Pancreas (tissue), 10 donors: ENCODE measurements around the gene FAM204A. TPM values are rescaled to one million over a fixed set of nuclear protein-coding genes. Genes with fewer than 3 reads are reported as not detected.

Experiments
- ATAC-seq, 4 donors: fragments of 200-7000 bp; cut with Tn5 transposase; one replicate each; pipeline versions ENCODE4 v1.8.0 to v1.9.1; 2020; ENCODE audit warnings: mild to moderate bottlenecking in 4 of 4, moderate library complexity in 4 of 4
- DNase-seq, 6 donors: peaks; one replicate each; pipeline ENCODE4 v3.0.0-alpha.2; 2020
- FAIRE-seq: peaks from 2 replicates; lab custom pipeline; 2012; peaks lifted over from hg19 to GRCh38; lab: Jason Lieb, UNC
- H3K27ac ChIP-seq, 4 donors: fragments of 200-600 bp; sonication (generic); 1 replicate in 3 of 4; 2 replicates in 1 of 4; pipeline versions ENCODE4 v1.5.0 to v1.8.0; 2020
- H3K27me3 ChIP-seq, 4 donors: fragments of 200-600 bp; one replicate each; pipeline ENCODE4 v1.8.0; 2021
- H3K36me3 ChIP-seq, 3 donors: fragments of 200-600 bp; sonication (generic) in 1 of 3; one replicate each; pipeline versions ENCODE4 v1.5.0 to v1.8.0; 2020 to 2021
- H3K4me1 ChIP-seq, 3 donors: fragments of 200-600 bp; one replicate each; pipeline ENCODE4 v1.8.0; 2021
- H3K4me3 ChIP-seq, 4 donors: fragments of 200-600 bp; sonication (generic) in 2 of 4; one replicate each; pipeline versions ENCODE4 v1.5.0 to v1.8.0; 2020 to 2021
- H3K9me3 ChIP-seq, 4 donors: fragments of 200-600 bp; one replicate each; pipeline ENCODE4 v1.8.0; 2021
- CTCF ChIP-seq, 4 donors: fragments of 200-600 bp; sonication (generic) in 3 of 4; IDR thresholded peaks; one replicate each; pipeline versions ENCODE4 v1.5.0 to v1.8.0; 2021; ENCODE audit warnings: antibody characterized with exemption in 4 of 4
- WGBS, 2 donors: extraction: QIAGEN DNeasy Blood & Tissue Kit; methylation state at CpG; one replicate each; pipeline ENCODE4 v1.1.7; 2013; 5-methylcytosine and 5-hydroxymethylcytosine counted together
- intact Hi-C, 3 donors: fragments of 100-400 bp; cut with DNase I; formaldehyde crosslinking; loops; one replicate each; pipeline versions ENCODE4 v1.11.1 to v1.14.2; 2022
- polyA plus RNA-seq, 2 donors: library from polyadenylated mRNA; stranded (reverse); fragments of 200-250 nt; gene quantifications; one replicate each; pipeline ENCODE4 v1.2.3, GENCODE V29; 2013
- total RNA-seq, 6 donors: library from RNA; stranded (reverse); fragmentation: NEBNext Ultra II Directional in 4 of 6; extraction: Animal tissue kit (Norgen Biotek cat#: 25700) in 4 of 6; gene quantifications; one replicate each; pipeline versions ENCODE4 v1.2.1 to v1.2.4, GENCODE V29; 2021 to 2023
- donor health status: healthy with polysubstance abuse.
- donor health status: DM: no; HTN: no; CAD: no; lungs with moderate emphysema.
- donor health status: DM: no; HTN: no; CAD: no.
- donor health status: control.
- donor health status: control.
- donor health status: Bipolar disorder and iron deficiency.
- donor health status: DM: yes; HTN: yes; CAD: no.
- donor health status: DM: no; HTN: no; CAD: no.
- donor health status: DM: no; HTN: no; CAD: no.
- donor health status: DM: yes; HTN: yes; CAD: no.

The FAM204A gene
- total and polyA plus RNA-seq, 8 donors, result 14.4 to 37.2 (median 27.5) TPM

DNA sequence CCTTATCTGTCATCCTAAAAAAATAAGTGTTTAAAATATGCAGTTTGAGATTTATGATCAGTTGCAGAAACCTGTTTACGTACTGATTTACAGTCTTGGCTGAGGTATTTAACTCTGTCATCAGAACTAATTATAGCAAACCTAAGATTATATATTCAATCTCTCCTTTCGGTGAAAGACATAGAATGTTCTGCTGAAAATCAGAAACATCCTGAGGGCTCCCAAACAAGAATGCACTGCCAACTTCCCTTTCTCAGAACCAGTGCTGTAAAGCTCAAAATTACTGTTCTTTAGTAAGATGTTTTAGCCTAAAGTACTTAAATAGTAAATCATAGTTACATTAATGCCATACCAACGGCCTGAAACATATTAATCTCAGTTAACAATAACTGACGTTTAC, 34.3 kb downstream of the FAM204A start:
- H3K9me3 ChIP-seq, result no peaks in the 10 kb centered on the region
- ATAC-seq, result no peak
- no peak overlapping the region for H3K4me3 ChIP-seq
- intact Hi-C loops, result no loop called here
- H3K36me3 ChIP-seq, result peaks cover 0 to 11% (median 8%) of the 10 kb centered on the region in 3 donors
- H3K27me3 ChIP-seq, result no peaks in the 10 kb centered on the region
- TF ChIP-seq CTCF (IDR thresholded peaks at IDR 0.05), result no peak
- no peak for FAIRE-seq
- no peaks in the 10 kb centered on the region for H3K4me1 ChIP-seq
- 61 to 63% methylated on average over 4 of the region's 4 CpGs for WGBS, 2 donors
- no peak overlapping the region for H3K27ac ChIP-seq
- no peak for DNase-seq

GRCh38 chr10:118307220-118307619, 34.9 kb downstream of the FAM204A start:
- Histone ChIP-seq H3K27me3 (no peaks in the 10 kb centered on the region), H3K9me3 (no peaks in the 10 kb centered on the region), H3K4me3 (no peak overlapping the region), H3K27ac (no peak overlapping the region), H3K36me3 (peaks cover 0 to 11% (median 8%) of the 10 kb centered on the region in 3 donors), H3K4me1 (no peaks in the 10 kb centered on the region)
- FAIRE-seq (no peak), DNase-seq (no peak), ATAC-seq (no peak)
- intact Hi-C loops, result no loop called here
- no peak for TF ChIP-seq CTCF (IDR thresholded peaks at IDR 0.05)
- 86 to 92% methylated on average over 1 of the region's 1 CpG for WGBS, 2 donors

DNA sequence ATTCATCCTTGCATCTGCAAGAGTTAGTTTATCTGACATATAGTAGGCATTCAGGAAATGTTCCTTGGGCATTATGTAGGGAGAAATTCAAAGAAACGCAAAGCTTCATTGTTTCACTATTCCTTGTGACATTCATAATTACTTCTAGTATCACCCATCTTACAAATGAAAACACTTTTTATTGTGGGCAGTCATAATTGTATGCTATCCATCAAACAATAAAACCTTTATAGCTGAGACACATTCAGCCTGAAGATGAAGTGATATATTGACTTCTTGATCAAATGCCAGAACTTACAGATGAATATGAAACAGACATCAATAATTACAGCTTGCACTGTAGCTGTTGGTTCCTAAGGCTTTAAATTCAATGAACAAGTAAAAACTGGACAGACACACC, 36.4 kb downstream of the FAM204A start:
- no peak for DNase-seq
- FAIRE-seq, result no peak
- Histone ChIP-seq H3K36me3 (peaks cover 0 to 11% (median 8%) of the 10 kb centered on the region in 3 donors), H3K4me1 (no peaks in the 10 kb centered on the region), H3K27me3 (no peaks in the 10 kb centered on the region), H3K4me3 (no peak overlapping the region), H3K9me3 (no peaks in the 10 kb centered on the region), H3K27ac (no peak overlapping the region)
- 97 to 100% methylated on average over 1 of the region's 1 CpG for WGBS, 2 donors
- TF ChIP-seq CTCF (IDR thresholded peaks at IDR 0.05), result no peak
- intact Hi-C loops, result no loop called here
- ATAC-seq, result no peak

DNA sequence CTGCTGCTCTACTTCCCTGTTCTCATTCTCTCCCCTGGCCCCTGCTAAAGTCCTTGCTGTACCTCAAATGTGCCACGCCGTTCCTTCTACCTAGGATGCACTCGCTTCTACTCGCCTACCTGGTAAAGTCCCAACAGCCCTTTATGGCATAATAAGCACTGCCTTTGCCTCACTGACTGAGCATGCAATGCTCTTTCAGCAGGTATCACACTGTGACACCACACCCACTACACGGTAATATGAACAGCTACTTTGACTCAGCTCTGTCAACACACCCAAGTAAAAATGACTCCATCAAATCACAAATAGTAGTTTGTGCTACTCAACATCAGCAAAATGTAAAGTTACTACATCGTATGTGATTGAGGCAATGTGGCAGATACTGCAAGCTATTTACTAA, 37.6 kb downstream of the FAM204A start:
- WGBS, 2 donors, result 96 to 97% methylated on average over 6 of the region's 6 CpGs
- Histone ChIP-seq H3K4me3 (no peak overlapping the region), H3K36me3 (peaks cover 0 to 11% (median 5%) of the 10 kb centered on the region in 3 donors), H3K27ac (no peak overlapping the region), H3K9me3 (no peaks in the 10 kb centered on the region), H3K4me1 (no peaks in the 10 kb centered on the region), H3K27me3 (no peaks in the 10 kb centered on the region)
- intact Hi-C loops, result no loop called here
- ATAC-seq (no peak), DNase-seq (no peak), FAIRE-seq (no peak)
- no peak for TF ChIP-seq CTCF (IDR thresholded peaks at IDR 0.05)

DNA sequence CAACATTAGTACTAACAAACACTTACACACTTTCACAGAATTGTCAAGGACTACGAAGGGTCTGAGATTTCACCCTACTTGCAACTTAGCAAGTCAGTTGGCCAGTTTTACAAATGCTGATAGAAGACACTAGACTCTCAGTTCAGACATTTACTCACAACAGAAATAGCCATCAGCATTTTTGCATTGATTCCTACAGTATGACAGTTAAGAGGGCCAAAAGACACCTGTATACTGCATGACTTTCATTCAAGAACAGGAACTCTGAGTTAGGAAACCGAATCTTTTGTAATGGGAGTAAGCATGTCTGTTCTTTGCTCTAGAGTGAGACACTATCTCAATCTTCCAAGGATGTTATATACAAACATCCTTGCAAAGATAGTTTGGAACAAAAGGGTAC, 40.9 kb downstream of the FAM204A start:
- no peak for TF ChIP-seq CTCF (IDR thresholded peaks at IDR 0.05)
- no peaks in the 10 kb centered on the region for H3K9me3 ChIP-seq
- WGBS, 2 donors, result 91 to 94% methylated on average over 2 of the region's 2 CpGs
- no peak overlapping the region for H3K4me3 ChIP-seq
- H3K27ac ChIP-seq, result no peak overlapping the region
- peaks cover 0 to 7% (median 0%) of the 10 kb centered on the region in 3 donors for H3K36me3 ChIP-seq
- H3K4me1 ChIP-seq, result no peaks in the 10 kb centered on the region
- no peak for ATAC-seq
- no peak for FAIRE-seq
- intact Hi-C loops, result no loop called here
- H3K27me3 ChIP-seq, result no peaks in the 10 kb centered on the region
- DNase-seq, result no peak
